Muscle layer of duodenum (tissue), 2 donors: Measurements from ENCODE around the gene ZNF423.

Source experiments
- H3K27ac ChIP-seq: one replicate; pipeline ENCODE4 v1.7.0; 2013; ENCODE audit warnings: mild to moderate bottlenecking, low read length
- H3K27me3 ChIP-seq: one replicate; pipeline ENCODE4 v1.7.0; 2013; ENCODE audit warnings: low read depth, mild to moderate bottlenecking, control low read depth, low read length
- H3K36me3 ChIP-seq, 2 donors: one replicate each; pipeline ENCODE4 v1.7.0; 2013; ENCODE audit warnings: low read length in 2 of 2, control low read depth in 1 of 2, mild to moderate bottlenecking in 1 of 2; ENCODE audit not compliant: insufficient read depth in 2 of 2, control insufficient read depth in 1 of 2
- H3K4me1 ChIP-seq, 2 donors: one replicate each; pipeline ENCODE4 v1.7.0; 2013; ENCODE audit warnings: low read length in 2 of 2, mild to moderate bottlenecking in 2 of 2, control low read depth in 1 of 2, moderate library complexity in 1 of 2; ENCODE audit not compliant: insufficient read depth in 2 of 2, control insufficient read depth in 1 of 2
- H3K4me3 ChIP-seq, 2 donors: one replicate each; pipeline ENCODE4 v1.7.0; 2013; ENCODE audit warnings: low read length in 2 of 2, low read depth in 1 of 2, mild to moderate bottlenecking in 1 of 2
- H3K9me3 ChIP-seq, 2 donors: one replicate each; pipeline ENCODE4 v1.7.0; 2013; ENCODE audit warnings: low read length in 2 of 2, control low read depth in 1 of 2, mild to moderate bottlenecking in 1 of 2; ENCODE audit not compliant: control insufficient read depth in 1 of 2
- donor health status: healthy.

The ZNF423 gene

GRCh38 chr16:49599704-49600103 is 256.2 kb downstream of the ZNF423 start:
- no peaks in the 10 kb centered on the region for H3K36me3 ChIP-seq
- H3K27me3 ChIP-seq, result no peaks in the 10 kb centered on the region
- peaks cover 0 to 26% of the 10 kb centered on the region in 2 donors for H3K4me1 ChIP-seq
- no peaks in the 10 kb centered on the region for H3K9me3 ChIP-seq
- no peak overlapping the region for H3K4me3 ChIP-seq
- H3K27ac ChIP-seq, result no peak overlapping the region

- no peak overlapping the region for H3K4me3 ChIP-seq
- H3K27me3 ChIP-seq, result no peaks in the 10 kb centered on the region
- no peaks in the 10 kb centered on the region for H3K9me3 ChIP-seq
- H3K36me3 ChIP-seq, result no peaks in the 10 kb centered on the region
- H3K4me1 ChIP-seq, result peaks cover 0 to 26% of the 10 kb centered on the region in 2 donors
- H3K27ac ChIP-seq, result no peak overlapping the region
These were observed 256.6 kb downstream of the ZNF423 start for GRCh38 chr16:49599281-49599680.

- H3K27ac ChIP-seq, result no peak overlapping the region
- no peaks in the 10 kb centered on the region for H3K9me3 ChIP-seq
- no peaks in the 10 kb centered on the region for H3K27me3 ChIP-seq
- H3K36me3 ChIP-seq, result no peaks in the 10 kb centered on the region
- H3K4me1 ChIP-seq, result peaks cover 0 to 26% of the 10 kb centered on the region in 2 donors
- no peak overlapping the region for H3K4me3 ChIP-seq
These were observed 257.3 kb downstream of the ZNF423 start for GRCh38 chr16:49598383-49599170.

- Histone ChIP-seq H3K27ac (no peak overlapping the region), H3K4me1 (peaks cover 0 to 26% of the 10 kb centered on the region in 2 donors), H3K9me3 (no peaks in the 10 kb centered on the region), H3K4me3 (no peak overlapping the region), H3K27me3 (no peaks in the 10 kb centered on the region), H3K36me3 (no peaks in the 10 kb centered on the region)
These were observed 258.1 kb downstream of the ZNF423 start for GRCh38 chr16:49597796-49598195.

GRCh38 chr16:49596648-49597291 is 259.1 kb downstream of the ZNF423 start:
- Histone ChIP-seq H3K4me3 (no peak overlapping the region), H3K36me3 (no peaks in the 10 kb centered on the region), H3K27ac (no peak overlapping the region), H3K4me1 (peaks cover 0 to 26% of the 10 kb centered on the region in 2 donors), H3K27me3 (no peaks in the 10 kb centered on the region), H3K9me3 (no peaks in the 10 kb centered on the region)

- no peaks in the 10 kb centered on the region for H3K27me3 ChIP-seq
- no peaks in the 10 kb centered on the region for H3K9me3 ChIP-seq
- H3K27ac ChIP-seq, result no peak overlapping the region
- peak overlapping the region in 1 of 2 donors; percentile 5 for H3K4me3 ChIP-seq
- peaks cover 0 to 26% of the 10 kb centered on the region in 2 donors for H3K4me1 ChIP-seq
- H3K36me3 ChIP-seq, result no peaks in the 10 kb centered on the region
These were observed 259.8 kb downstream of the ZNF423 start for GRCh38 chr16:49596068-49596467.

- H3K27ac ChIP-seq, result no peak overlapping the region
These were observed 261.0 kb downstream of the ZNF423 start for GRCh38 chr16:49594685-49595498.

GRCh38 chr16:49594153-49594552 is 261.8 kb downstream of the ZNF423 start:
- H3K9me3 ChIP-seq, result no peaks in the 10 kb centered on the region
- H3K27ac ChIP-seq, result no peak overlapping the region
- H3K4me3 ChIP-seq, result no peak overlapping the region
- H3K27me3 ChIP-seq, result no peaks in the 10 kb centered on the region
- peaks cover 0 to 26% of the 10 kb centered on the region in 2 donors for H3K4me1 ChIP-seq
- no peaks in the 10 kb centered on the region for H3K36me3 ChIP-seq

More at GRCh38 chr16:49594685-49595498, 261.0 kb downstream of the ZNF423 start:
- H3K27me3 ChIP-seq, result no peaks in the 10 kb centered on the region
- H3K4me3 ChIP-seq, result no peak overlapping the region
- H3K4me1 ChIP-seq, result peaks cover 0 to 26% of the 10 kb centered on the region in 2 donors
- H3K9me3 ChIP-seq, result no peaks in the 10 kb centered on the region
- no peaks in the 10 kb centered on the region for H3K36me3 ChIP-seq

GRCh38 chr16:49593424-49594040 is 262.4 kb downstream of the ZNF423 start:
- Histone ChIP-seq H3K36me3 (no peaks in the 10 kb centered on the region), H3K27ac (no peak overlapping the region), H3K9me3 (no peaks in the 10 kb centered on the region), H3K27me3 (no peaks in the 10 kb centered on the region), H3K4me3 (no peak overlapping the region), H3K4me1 (peaks cover 0 to 23% of the 10 kb centered on the region in 2 donors)

GRCh38 chr16:49592546-49593423 is 263.1 kb downstream of the ZNF423 start:
- Histone ChIP-seq H3K27me3 (no peaks in the 10 kb centered on the region), H3K9me3 (no peaks in the 10 kb centered on the region), H3K36me3 (no peaks in the 10 kb centered on the region), H3K4me1 (peaks cover 0 to 19% of the 10 kb centered on the region in 2 donors), H3K27ac (no peak overlapping the region), H3K4me3 (no peak overlapping the region)
